HCT116 (cell line): Measurements from ENCODE around the gene COL26A1.

ENCODE experiments used
- CTCF ChIP-seq, 3 experiments: fragments of 200-600 bp in 1 of 3; sonication (generic) in 1 of 3; IDR thresholded peaks in 2 of 3; conservative IDR thresholded peaks in 1 of 3; 2 replicates each; pipeline ENCODE4 v1.5.1; 2012 to 2017; ENCODE audit warnings: low read depth in 2 of 3, low read length in 2 of 3, antibody characterized with exemption in 1 of 3, borderline replicate concordance in 1 of 3, control low read depth in 1 of 3, mild to moderate bottlenecking in 1 of 3, mixed read lengths in 1 of 3, mixed run types in 1 of 3, moderate library complexity in 1 of 3; ENCODE audit not compliant: insufficient read depth in 1 of 3
- EZH2 ChIP-seq: fragments of 200-600 bp; sonication (generic); IDR thresholded peaks from 2 replicates; pipeline ENCODE4 v1.6.1; 2017; ENCODE audit warnings: antibody characterized with exemption, mixed run types
- FOSL1 ChIP-seq: IDR thresholded peaks from 2 replicates; pipeline ENCODE4 v1.6.1; 2012; ENCODE audit warnings: low read depth
- JUND ChIP-seq: IDR thresholded peaks from 2 replicates; pipeline ENCODE4 v1.6.1; 2012
- POLR2A ChIP-seq: IDR thresholded peaks from 2 replicates; pipeline ENCODE4 v1.7.0; 2011; ENCODE audit warnings: borderline replicate concordance; ENCODE audit not compliant: insufficient read depth, insufficient read length; ENCODE audit errors: extremely low read depth
- POLR2AphosphoS5 ChIP-seq: IDR thresholded peaks from 2 replicates; pipeline ENCODE4 v1.6.1; 2011; ENCODE audit warnings: mild to moderate bottlenecking, low read depth, low read length, moderate library complexity
- RAD21 ChIP-seq: IDR thresholded peaks from 2 replicates; pipeline ENCODE4 v1.6.1; 2012; ENCODE audit warnings: low read depth, mild to moderate bottlenecking
- REST ChIP-seq: IDR thresholded peaks from 2 replicates; pipeline ENCODE4 v1.6.1; 2012; ENCODE audit warnings: low read depth
- SP1 ChIP-seq: IDR thresholded peaks from 2 replicates; pipeline ENCODE4 v1.6.1; 2012; ENCODE audit warnings: low read depth
- YY1 ChIP-seq: IDR thresholded peaks from 2 replicates; pipeline ENCODE4 v1.6.1; 2011; ENCODE audit warnings: low read length, low read depth, moderate library complexity, mild to moderate bottlenecking; ENCODE audit not compliant: insufficient replicate concordance; ENCODE audit errors: extremely low read depth

GRCh38 chr7:101386177-101386557, 23.5 kb downstream of the COL26A1 start:
- TF ChIP-seq CTCF (IDR thresholded peaks at IDR 0.05 in 2 of 3, conservative IDR thresholded peaks at IDR 0.05 in 1 of 3; ENCODE audit: borderline replicate concordance in 1 of 3, insufficient read depth in 1 of 3, low read depth in 2 of 3, low read length in 2 of 3), result no peak
- no peak for TF ChIP-seq RAD21
- TF ChIP-seq EZH2, result no peak
- no peak for TF ChIP-seq FOSL1
- TF ChIP-seq POLR2AphosphoS5, result no peak
- TF ChIP-seq POLR2A, result no peak
- no peak for TF ChIP-seq SP1
- TF ChIP-seq YY1, result no peak
- no peak for TF ChIP-seq REST
- TF ChIP-seq JUND, result no peak
